GM21367 (cell line): ENCODE results near the gene NFKBIZ.
A peak's percentile ranks its signal among the peaks of the same experiment; 100 is the strongest.
"Not testable (repeated sequence)": the region's sequence is repeated elsewhere in the genome, so short reads cannot be mapped to it uniquely, and the experiment has no call there.

ENCODE experiments used
- ATAC-seq: cut with Tn5 transposase; IDR thresholded peaks from one replicate; pipeline ENCODE4 v1.9.1; 2021; ENCODE audit not compliant: unreplicated experiment

Gene NFKBIZ

DNA sequence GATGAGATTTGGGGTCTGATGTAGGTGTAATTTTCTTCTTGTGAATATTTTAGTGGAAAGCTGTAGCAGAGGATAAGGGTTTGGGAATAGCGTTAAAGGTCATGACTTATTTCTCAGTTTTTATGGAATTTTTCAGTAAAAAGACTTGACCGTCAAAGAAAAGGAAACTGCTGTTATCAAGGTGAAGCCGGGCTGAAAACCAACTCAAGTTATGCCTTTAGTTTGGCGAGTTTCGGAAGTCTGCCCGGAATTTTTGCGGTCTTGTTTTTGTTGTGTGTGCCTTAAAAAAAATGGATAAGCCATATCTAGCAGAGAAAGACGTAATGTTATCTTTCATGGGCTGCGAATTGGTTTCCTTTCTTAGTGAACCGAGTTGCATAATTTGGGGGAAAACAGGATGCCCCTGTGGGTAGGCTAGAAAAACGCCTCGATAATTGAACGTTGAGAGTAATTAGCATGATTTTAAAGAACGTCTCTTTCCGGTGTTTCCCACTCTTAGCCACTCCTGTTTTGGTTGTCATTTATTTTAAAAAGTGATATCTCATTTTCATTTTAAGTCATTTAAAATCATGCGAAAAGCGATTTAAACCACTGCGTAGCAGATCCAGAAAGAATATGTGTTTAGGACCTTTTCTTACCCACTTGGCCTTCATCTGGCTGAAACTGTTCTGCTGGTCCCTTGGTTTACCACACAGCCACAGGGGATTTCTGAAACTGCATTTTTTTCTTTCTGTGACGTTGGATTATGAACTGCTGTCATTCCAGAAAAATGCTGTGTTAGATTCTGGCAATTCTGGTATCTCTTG is 1.1 kb downstream of the NFKBIZ start:
- ATAC-seq = no peak

- no peak for ATAC-seq
Measured at GRCh38 chr3:101851072-101851770, 1.9 kb downstream of the NFKBIZ start.

- ATAC-seq = no peak
Measured at GRCh38 chr3:101851850-101852714, 2.8 kb downstream of the NFKBIZ start.

DNA sequence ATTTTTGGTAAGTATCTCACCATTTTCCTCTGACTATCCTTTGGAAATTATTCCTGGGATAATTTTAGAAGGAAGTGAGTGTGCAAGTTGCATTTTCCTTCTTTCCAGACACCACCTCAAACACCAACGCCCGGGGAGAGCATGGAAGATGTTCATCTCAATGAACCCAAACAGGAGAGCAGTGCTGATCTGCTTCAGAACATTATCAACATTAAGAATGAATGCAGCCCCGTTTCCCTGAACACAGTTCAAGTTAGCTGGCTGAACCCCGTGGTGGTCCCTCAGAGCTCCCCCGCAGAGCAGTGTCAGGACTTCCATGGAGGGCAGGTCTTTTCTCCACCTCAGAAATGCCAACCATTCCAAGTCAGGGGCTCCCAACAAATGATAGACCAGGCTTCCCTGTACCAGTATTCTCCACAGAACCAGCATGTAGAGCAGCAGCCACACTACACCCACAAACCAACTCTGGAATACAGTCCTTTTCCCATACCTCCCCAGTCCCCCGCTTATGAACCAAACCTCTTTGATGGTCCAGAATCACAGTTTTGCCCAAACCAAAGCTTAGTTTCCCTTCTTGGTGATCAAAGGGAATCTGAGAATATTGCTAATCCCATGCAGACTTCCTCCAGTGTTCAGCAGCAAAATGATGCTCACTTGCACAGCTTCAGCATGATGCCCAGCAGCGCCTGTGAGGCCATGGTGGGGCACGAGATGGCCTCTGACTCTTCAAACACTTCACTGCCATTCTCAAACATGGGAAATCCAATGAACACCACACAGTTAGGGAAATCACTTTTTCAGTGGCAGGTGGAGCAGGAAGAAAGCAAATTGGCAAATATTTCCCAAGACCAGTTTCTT is 3.9 kb downstream of the NFKBIZ start:
- no peak for ATAC-seq

DNA sequence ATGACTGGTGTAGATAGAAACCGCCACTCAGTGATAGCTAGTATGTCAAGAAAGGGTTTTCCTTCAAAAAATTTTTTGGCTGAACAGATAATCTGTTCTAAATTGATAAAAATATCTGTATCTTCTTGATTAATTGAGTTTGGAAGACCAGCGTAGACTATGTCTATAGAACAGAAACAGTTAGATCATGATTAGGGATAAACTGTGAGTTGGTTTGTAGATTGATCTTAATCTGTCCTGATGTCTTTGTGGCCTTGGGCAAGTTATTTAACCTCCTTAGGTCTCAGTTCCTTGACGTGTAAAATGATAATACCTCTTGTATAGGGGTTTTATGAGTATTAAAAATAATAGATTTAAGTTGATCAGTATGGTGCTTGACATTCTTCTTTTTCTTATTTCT is 4.7 kb downstream of the NFKBIZ start:
- no peak for ATAC-seq

DNA sequence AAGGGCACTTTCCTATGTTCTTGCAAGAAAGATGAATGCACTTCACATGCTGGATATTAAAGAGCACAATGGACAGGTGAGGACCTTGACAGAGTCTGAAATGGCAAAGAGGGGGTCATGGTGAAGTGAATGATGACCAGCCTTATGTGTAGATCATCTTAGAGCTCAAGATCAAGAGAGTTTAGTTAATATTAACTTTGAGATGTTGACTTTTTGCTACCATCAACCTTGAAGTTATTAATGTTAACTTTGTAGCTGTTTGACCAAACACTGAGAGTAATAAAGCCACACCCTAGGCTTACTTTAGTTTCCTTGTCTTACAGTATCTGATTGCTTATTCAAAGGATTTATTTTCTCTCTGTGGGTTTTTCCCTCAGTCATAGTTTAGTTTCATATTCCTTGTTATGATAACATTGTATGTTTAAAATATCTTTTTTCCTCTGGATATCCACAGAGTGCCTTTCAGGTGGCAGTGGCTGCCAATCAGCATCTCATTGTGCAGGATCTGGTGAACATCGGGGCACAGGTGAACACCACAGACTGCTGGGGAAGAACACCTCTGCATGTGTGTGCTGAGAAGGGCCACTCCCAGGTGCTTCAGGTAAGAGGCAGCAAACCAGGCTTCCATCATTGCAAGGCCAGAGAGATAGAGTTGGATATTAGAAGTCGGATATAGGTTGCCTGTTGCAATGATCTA is 5.4 kb downstream of the NFKBIZ start:
- ATAC-seq = no peak

GRCh38 chr3:101857301-101857741 is 8.0 kb downstream of the NFKBIZ start:
- ATAC-seq = no peak

DNA sequence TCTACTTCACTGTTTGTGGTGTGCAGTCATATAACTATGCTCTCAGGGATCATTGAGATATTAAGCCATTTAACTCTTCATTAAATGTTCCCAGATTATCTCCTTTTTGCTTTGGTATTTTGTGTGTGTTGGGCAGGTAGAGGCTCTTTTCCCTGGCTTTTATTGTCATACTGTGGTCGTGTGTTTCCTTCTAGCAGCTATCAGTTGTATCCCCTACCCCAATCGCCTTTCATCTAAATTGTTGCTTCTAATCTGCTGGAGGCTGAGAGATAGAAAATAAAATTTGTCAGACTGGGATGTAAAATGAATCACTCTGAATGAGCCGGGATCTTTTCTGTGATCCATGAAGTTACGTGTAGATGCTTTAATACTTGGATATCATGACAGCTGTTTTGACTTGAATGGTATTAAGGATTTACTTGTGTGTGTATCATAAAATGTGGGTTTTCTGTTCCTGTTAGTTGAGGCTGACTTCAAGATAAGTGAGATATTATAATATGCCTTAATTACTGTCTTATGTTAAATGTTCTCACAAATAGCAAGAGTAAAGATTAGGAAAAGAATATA is 9.2 kb downstream of the NFKBIZ start:
- ATAC-seq = no peak

- ATAC-seq = no peak
Measured at GRCh38 chr3:101859882-101860448, 10.7 kb downstream of the NFKBIZ start.

- ATAC-seq = peak; percentile 53
Measured at GRCh38 chr3:101861212-101861788, 12.0 kb downstream of the NFKBIZ start.

DNA sequence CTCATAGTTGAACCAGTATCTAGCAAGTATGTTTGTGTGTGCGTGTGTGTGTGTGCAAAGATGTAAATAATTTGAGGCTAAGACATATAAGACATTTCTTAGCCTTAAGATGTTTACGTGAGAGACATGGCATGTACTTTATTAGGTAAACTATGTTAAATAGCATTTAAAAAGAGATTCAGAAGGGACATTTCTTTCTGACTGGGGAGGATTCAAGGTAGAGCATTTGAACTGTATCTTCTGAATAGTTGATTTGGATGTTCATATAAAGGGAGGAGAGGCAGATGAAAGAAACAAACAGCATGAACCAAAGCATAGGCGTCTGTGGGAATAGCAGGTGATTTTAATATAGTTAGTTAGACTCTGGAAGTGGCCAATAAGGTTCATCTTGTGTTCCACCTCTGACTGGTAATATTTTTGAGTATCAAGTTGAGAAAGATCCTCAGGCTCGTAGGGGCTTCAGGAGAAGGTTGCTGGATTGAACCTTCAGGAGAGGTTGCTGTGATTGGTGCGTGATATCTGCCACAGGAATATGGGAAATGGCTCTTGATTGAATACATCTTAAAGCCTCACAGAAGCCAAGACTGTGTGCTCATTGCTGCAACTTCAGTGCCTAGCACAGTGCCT is 12.6 kb downstream of the NFKBIZ start:
- ATAC-seq = no peak

DNA sequence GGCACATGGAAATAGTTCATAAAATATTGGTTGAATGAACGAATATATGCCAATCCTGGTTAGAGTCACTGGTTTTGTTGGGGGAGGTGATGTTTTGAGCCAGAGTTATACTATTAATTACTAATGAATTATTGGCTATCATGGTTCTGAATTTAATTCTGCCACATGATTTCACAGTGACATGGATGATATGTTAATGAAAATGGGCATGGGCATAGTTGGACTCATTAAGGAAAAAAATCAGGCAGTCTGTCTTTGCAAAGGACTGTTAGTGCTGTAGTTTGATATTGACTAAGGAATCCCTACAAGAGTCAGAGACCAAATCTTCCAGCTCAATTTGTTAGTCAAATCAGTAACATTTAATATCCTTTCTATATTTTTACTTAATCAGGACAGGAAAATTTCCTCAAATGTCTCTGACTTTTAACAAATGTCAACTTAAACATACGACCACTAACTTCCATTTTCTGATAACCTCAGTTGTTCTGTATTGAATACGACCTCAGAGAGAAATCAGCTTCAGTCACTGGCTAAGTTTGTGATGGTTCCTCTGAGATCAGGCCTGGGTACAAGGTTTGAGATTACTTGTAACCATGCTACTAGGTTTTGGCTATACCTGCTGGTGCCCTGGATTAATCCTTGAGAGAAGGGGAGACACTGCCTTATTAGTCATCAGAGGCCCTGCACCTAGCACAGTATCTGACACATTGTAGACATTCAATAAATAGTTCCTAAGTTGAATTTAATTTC is 13.3 kb downstream of the NFKBIZ start:
- no peak for ATAC-seq

GRCh38 chr3:101864926-101865325 is 15.6 kb downstream of the NFKBIZ start:
- not testable (repeated sequence) for ATAC-seq

DNA sequence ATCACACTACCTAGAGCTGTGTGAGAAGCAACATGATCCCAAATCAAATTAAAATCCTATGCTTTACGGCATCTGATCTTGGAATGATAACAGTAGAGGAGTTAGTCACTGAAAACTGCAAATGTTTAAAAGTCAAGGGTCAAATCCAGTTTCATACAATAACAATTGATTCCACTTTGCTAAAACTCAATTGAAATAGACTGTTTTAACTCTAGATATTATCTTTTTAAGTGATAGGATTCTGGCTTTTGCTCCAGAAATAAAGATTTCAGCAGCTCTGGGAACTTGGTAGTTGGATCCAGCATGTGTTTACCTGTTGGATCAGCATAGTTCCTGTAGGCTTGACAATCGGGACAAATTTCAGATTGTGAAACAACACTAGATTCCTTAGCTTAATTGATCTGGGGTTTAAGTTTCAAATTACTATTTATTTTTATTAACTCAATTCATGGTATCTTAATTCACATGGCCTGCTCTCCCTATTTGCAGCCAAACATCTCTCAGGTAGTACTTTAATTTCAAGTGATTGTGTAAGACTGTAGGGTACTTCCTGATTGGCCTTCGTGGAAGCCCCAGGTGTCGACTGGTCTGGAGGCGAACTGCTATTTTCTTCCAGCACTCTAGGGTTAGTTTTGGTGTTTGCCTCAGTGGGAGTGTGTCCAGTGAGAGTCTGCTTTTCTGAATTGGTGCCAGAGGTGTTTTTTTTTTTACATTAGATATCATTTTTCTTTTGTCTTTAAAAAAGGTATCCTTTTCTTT is 16.6 kb downstream of the NFKBIZ start:
- ATAC-seq = no peak

DNA sequence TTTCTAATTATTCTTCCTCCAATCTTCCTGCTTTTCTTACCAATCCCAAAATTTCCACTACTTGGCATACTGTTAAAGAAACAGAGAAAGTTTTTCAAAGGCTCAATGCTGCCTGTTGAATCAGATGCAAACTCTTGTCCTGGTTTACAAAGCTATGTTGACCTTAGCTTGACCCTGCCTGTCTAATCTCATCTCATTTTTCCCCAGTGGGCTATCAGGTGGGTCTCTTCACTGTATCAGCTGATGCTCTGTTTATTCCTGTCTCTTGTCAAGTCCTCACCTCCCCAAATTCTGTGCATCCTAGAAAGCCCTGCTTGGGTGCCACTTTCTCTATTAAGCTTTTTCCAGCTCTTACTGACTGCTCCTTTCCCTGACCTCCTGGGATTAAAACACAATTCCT is 18.2 kb downstream of the NFKBIZ start:
- no peak for ATAC-seq

DNA sequence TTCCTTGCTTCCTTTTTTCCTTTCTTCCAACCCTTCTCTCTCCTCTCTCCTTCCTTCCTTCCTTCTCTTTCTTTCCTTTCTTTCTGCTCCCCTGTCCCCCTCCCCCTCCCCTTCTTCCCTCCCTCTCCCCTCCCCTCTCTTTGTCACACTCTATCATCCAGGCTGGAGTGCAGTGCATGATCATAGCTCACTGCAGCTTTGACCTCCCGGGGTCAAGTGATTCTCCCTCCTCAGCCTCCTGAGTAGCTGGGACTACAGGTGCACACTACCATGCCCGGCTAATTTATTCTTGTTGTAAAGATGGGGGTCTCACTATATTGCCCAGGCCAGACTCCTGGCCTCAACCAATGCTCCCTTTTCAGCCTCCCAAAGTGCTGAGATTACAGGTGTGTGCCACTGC is 18.7 kb downstream of the NFKBIZ start:
- no peak for ATAC-seq
